HEK293 (cell line): Measurements from ENCODE around the gene NTSR2.

ENCODE experiments used
- CTCF ChIA-PET: fragments of 350-600 bp; formaldehyde crosslinking; extraction: SDS; loops from one replicate; lab custom pipeline; 2021; ENCODE audit warnings: antibody characterized with exemption; lab: Yijun Ruan, JAX
- POLR2A ChIA-PET: fragments of 300-600 bp; formaldehyde crosslinking; extraction: SDS; loops from one replicate; lab custom pipeline; 2020; ENCODE audit warnings: antibody characterized with exemption, inconsistent platforms; lab: Yijun Ruan, JAX
- H3K27ac ChIP-seq: fragments of 200-500 bp; sonication (Bioruptor generic); 2 replicates; pipeline ENCODE4 v1.5.1; 2014; ENCODE audit warnings: low read depth, low read length, control low read depth, inconsistent platforms; ENCODE audit errors: extremely low read depth
- H3K36me3 ChIP-seq, 2 experiments: fragments of 200-500 bp in 1 of 2; sonication (Bioruptor generic) in 1 of 2; 1 replicate in 1 of 2; 2 replicates in 1 of 2; pipeline ENCODE4 v1.5.1; 2014 to 2017; ENCODE audit warnings: inconsistent platforms in 2 of 2, low read length in 2 of 2; ENCODE audit not compliant: control insufficient read depth in 2 of 2, insufficient read depth in 1 of 2
- H3K4me1 ChIP-seq: fragments of 200-500 bp; sonication (Bioruptor generic); 2 replicates; pipeline ENCODE4 v1.5.1; 2014; ENCODE audit warnings: mild to moderate bottlenecking, low read length, inconsistent platforms; ENCODE audit not compliant: control insufficient read depth, insufficient read depth
- H3K4me3 ChIP-seq: 2 replicates; pipeline ENCODE4 v1.5.1; 2011; ENCODE audit warnings: low read depth, mild to moderate bottlenecking, control low read depth, low read length, moderate library complexity
- H3K9me3 ChIP-seq: fragments of 200-500 bp; sonication (Bioruptor generic); 2 replicates; pipeline ENCODE4 v1.5.1; 2014; ENCODE audit warnings: low read depth, low read length, inconsistent platforms; ENCODE audit not compliant: control insufficient read depth, insufficient read depth
- GFI1B ChIP-seq: fragments of 450-650 bp; formaldehyde crosslinking; IDR thresholded peaks from 2 replicates; pipeline ENCODE4 v1.5.1; 2016; ENCODE audit warnings: missing biosample characterization, missing genetic modification characterization
- KLF10 ChIP-seq: fragments of 450-650 bp; IDR thresholded peaks from 2 replicates; pipeline ENCODE4 v1.5.1; 2018; ENCODE audit warnings: missing biosample characterization, mild to moderate bottlenecking, missing genetic modification characterization
- KLF7 ChIP-seq: fragments of 450-650 bp; formaldehyde crosslinking; IDR thresholded peaks from 2 replicates; pipeline ENCODE4 v1.5.1; 2016; ENCODE audit warnings: missing biosample characterization, missing genetic modification characterization, borderline replicate concordance
- MYNN ChIP-seq: fragments of 450-650 bp; formaldehyde crosslinking; IDR thresholded peaks from 2 replicates; pipeline ENCODE4 v1.5.1; 2016; ENCODE audit warnings: missing biosample characterization, missing genetic modification characterization, borderline replicate concordance
- REPIN1 ChIP-seq: fragments of 450-650 bp; formaldehyde crosslinking; IDR thresholded peaks from 2 replicates; pipeline ENCODE4 v1.5.1; 2017; ENCODE audit warnings: missing biosample characterization, missing genetic modification characterization, low read depth
- TCF7L2 ChIP-seq: IDR thresholded peaks from 2 replicates; pipeline ENCODE4 v1.6.1; 2011; ENCODE audit warnings: low read depth, mild to moderate bottlenecking, inconsistent platforms, low read length, moderate library complexity, borderline replicate concordance
- ZFP3 ChIP-seq: fragments of 450-650 bp; formaldehyde crosslinking; IDR thresholded peaks from 2 replicates; pipeline ENCODE4 v1.5.1; 2016; ENCODE audit warnings: low read depth, missing biosample characterization, missing genetic modification characterization
- ZNF114 ChIP-seq: fragments of 450-650 bp; formaldehyde crosslinking; IDR thresholded peaks from 2 replicates; pipeline ENCODE4 v1.5.0; 2017; ENCODE audit warnings: missing biosample characterization, missing genetic modification characterization
- ZNF138 ChIP-seq: fragments of 450-650 bp; formaldehyde crosslinking; IDR thresholded peaks from 2 replicates; pipeline ENCODE4 v1.5.1; 2016; ENCODE audit warnings: missing biosample characterization, missing genetic modification characterization, borderline replicate concordance
- ZNF155 ChIP-seq: fragments of 450-650 bp; formaldehyde crosslinking; IDR thresholded peaks from 2 replicates; pipeline ENCODE4 v1.5.1; 2016; ENCODE audit warnings: missing biosample characterization, missing genetic modification characterization
- ZNF214 ChIP-seq: fragments of 450-650 bp; formaldehyde crosslinking; IDR thresholded peaks from 2 replicates; pipeline ENCODE4 v1.5.1; 2017; ENCODE audit warnings: missing biosample characterization, mild to moderate bottlenecking, missing genetic modification characterization, borderline replicate concordance
- ZNF23 ChIP-seq: fragments of 450-650 bp; formaldehyde crosslinking; IDR thresholded peaks from 2 replicates; pipeline ENCODE4 v1.5.1; 2016; ENCODE audit warnings: missing biosample characterization, missing genetic modification characterization, borderline replicate concordance
- ZNF24 ChIP-seq: fragments of 450-650 bp; formaldehyde crosslinking; IDR thresholded peaks from 2 replicates; pipeline ENCODE4 v1.5.1; 2016; ENCODE audit warnings: missing biosample characterization, missing genetic modification characterization
- ZNF266 ChIP-seq: fragments of 450-650 bp; formaldehyde crosslinking; IDR thresholded peaks from 2 replicates; pipeline ENCODE4 v1.5.1; 2016; ENCODE audit warnings: missing biosample characterization, missing genetic modification characterization, low read depth
- ZNF324 ChIP-seq: fragments of 450-650 bp; formaldehyde crosslinking; IDR thresholded peaks from 2 replicates; pipeline ENCODE4 v1.5.1; 2016; ENCODE audit warnings: missing biosample characterization, missing genetic modification characterization
- ZNF335 ChIP-seq: fragments of 450-650 bp; formaldehyde crosslinking; conservative IDR thresholded peaks from 2 replicates; pipeline ENCODE4 v1.5.1; 2016; ENCODE audit warnings: missing biosample characterization, missing genetic modification characterization
- ZNF518A ChIP-seq: fragments of 450-650 bp; formaldehyde crosslinking; conservative IDR thresholded peaks from 2 replicates; pipeline ENCODE4 v1.5.1; 2016; ENCODE audit warnings: low read depth, missing biosample characterization, missing genetic modification characterization
- ZNF571 ChIP-seq: fragments of 450-650 bp; formaldehyde crosslinking; IDR thresholded peaks from 2 replicates; pipeline ENCODE4 v1.5.0; 2017; ENCODE audit warnings: missing biosample characterization, missing genetic modification characterization
- ZNF670 ChIP-seq: fragments of 450-650 bp; formaldehyde crosslinking; IDR thresholded peaks from 2 replicates; pipeline ENCODE4 v1.5.1; 2016; ENCODE audit warnings: missing biosample characterization, missing genetic modification characterization, low read depth
- ZNF785 ChIP-seq: fragments of 450-650 bp; formaldehyde crosslinking; IDR thresholded peaks from 2 replicates; pipeline ENCODE4 v1.5.1; 2016; ENCODE audit warnings: missing biosample characterization, missing genetic modification characterization
- ZNF843 ChIP-seq: fragments of 450-650 bp; formaldehyde crosslinking; IDR thresholded peaks from 2 replicates; pipeline ENCODE4 v1.5.1; 2016; ENCODE audit warnings: missing biosample characterization, missing genetic modification characterization
- ZSCAN30 ChIP-seq: fragments of 450-650 bp; IDR thresholded peaks from 2 replicates; pipeline ENCODE4 v1.5.1; 2018; ENCODE audit warnings: missing biosample characterization, mild to moderate bottlenecking, missing genetic modification characterization, moderate library complexity
- TF ChIP-seq, protein P1 (sequence below): fragments of 450-650 bp; formaldehyde crosslinking; IDR thresholded peaks from 2 replicates; pipeline ENCODE4 v1.5.1; 2016; ENCODE audit warnings: missing biosample characterization, missing genetic modification characterization
- TF ChIP-seq, protein P2 (sequence below): fragments of 450-650 bp; formaldehyde crosslinking; IDR thresholded peaks from 2 replicates; pipeline ENCODE4 v1.5.1; 2016; ENCODE audit warnings: missing biosample characterization, missing genetic modification characterization
- TF ChIP-seq, protein P3 (sequence below): IDR thresholded peaks from 2 replicates; pipeline ENCODE4 v1.6.1; 2011; ENCODE audit warnings: mild to moderate bottlenecking, low read depth, low read length, borderline replicate concordance

NTSR2 gene

GRCh38 chr2:11659115-11659475 is 10.9 kb downstream of the NTSR2 start (continued):
- TF ChIP-seq ZNF155 (tag by site-specific recombination) (no peak), ZFP3 (tag by site-specific recombination) (no peak), ZNF23 (no peak), KLF7 (tag by site-specific recombination) (no peak), ZNF843 (tag by site-specific recombination) (no peak), ZNF518A (tag by site-specific recombination) (no peak)

GRCh38 chr2:11658208-11659114 is 11.5 kb downstream of the NTSR2 start:
- TF ChIP-seq ZNF335 (tag by site-specific recombination) = no peak
- TF ChIP-seq ZNF670 (tag by site-specific recombination) = no peak
- TF ChIP-seq, protein P1, sequence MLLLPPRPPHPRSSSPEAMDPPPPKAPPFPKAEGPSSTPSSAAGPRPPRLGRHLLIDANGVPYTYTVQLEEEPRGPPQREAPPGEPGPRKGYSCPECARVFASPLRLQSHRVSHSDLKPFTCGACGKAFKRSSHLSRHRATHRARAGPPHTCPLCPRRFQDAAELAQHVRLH (tag by site-specific recombination) = no peak
- no peak for TF ChIP-seq ZNF785
- TF ChIP-seq KLF10 (tag by site-specific recombination) = no peak
- TF ChIP-seq ZNF266 (tag by site-specific recombination) = no peak
- TF ChIP-seq ZNF571 (tag by site-specific recombination) = no peak
- no peak for TF ChIP-seq TCF7L2
- TF ChIP-seq, protein P2, sequence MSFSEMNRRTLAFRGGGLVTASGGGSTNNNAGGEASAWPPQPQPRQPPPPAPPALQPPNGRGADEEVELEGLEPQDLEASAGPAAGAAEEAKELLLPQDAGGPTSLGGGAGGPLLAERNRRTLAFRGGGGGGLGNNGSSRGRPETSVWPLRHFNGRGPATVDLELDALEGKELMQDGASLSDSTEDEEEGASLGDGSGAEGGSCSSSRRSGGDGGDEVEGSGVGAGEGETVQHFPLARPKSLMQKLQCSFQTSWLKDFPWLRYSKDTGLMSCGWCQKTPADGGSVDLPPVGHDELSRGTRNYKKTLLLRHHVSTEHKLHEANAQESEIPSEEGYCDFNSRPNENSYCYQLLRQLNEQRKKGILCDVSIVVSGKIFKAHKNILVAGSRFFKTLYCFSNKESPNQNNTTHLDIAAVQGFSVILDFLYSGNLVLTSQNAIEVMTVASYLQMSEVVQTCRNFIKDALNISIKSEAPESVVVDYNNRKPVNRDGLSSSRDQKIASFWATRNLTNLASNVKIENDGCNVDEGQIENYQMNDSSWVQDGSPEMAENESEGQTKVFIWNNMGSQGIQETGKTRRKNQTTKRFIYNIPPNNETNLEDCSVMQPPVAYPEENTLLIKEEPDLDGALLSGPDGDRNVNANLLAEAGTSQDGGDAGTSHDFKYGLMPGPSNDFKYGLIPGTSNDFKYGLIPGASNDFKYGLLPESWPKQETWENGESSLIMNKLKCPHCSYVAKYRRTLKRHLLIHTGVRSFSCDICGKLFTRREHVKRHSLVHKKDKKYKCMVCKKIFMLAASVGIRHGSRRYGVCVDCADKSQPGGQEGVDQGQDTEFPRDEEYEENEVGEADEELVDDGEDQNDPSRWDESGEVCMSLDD (tag by site-specific recombination) = no peak
- TF ChIP-seq GFI1B (tag by site-specific recombination) = no peak
- no peak for TF ChIP-seq ZNF138
- no peak for TF ChIP-seq MYNN (tag by site-specific recombination)
- TF ChIP-seq, protein P3, sequence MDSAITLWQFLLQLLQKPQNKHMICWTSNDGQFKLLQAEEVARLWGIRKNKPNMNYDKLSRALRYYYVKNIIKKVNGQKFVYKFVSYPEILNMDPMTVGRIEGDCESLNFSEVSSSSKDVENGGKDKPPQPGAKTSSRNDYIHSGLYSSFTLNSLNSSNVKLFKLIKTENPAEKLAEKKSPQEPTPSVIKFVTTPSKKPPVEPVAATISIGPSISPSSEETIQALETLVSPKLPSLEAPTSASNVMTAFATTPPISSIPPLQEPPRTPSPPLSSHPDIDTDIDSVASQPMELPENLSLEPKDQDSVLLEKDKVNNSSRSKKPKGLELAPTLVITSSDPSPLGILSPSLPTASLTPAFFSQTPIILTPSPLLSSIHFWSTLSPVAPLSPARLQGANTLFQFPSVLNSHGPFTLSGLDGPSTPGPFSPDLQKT = no peak
- no peak for TF ChIP-seq ZSCAN30 (tag by site-specific recombination)
- no peak for TF ChIP-seq ZNF24 (tag by site-specific recombination)
- no peak for TF ChIP-seq REPIN1 (tag by site-specific recombination)
- no peak for TF ChIP-seq ZNF114 (tag by site-specific recombination)
- TF ChIP-seq ZNF214 (tag by site-specific recombination) = no peak
- TF ChIP-seq ZNF324 = no peak
- Histone ChIP-seq H3K9me3 (no peaks in the 10 kb centered on the region; the same call in 1 of the 2 replicates), H3K4me1 (no peaks in the 10 kb centered on the region; the same call in 1 of the 2 replicates), H3K27ac (no peak overlapping the region), H3K4me3 (no peak overlapping the region), H3K36me3 (no peaks in the 10 kb centered on the region)
- ChIA-PET CTCF (interaction anchor here (0.9 kb wide), 1 partner anchor 12 kb away, joined by 3 read pairs; no protein-coding TSS in a partner anchor), POLR2A (no interaction called here)
